Measurements from ENCODE around the gene CRNN. TPM values are rescaled to one million over a fixed set of nuclear protein-coding genes. Genes with fewer than 3 reads are reported as not detected.

Gene CRNN
- total RNA-seq, result not detected
- not detected for polyA plus RNA-seq (ENCODE audit: insufficient read length in 6 of 6)
- long read RNA-seq, donor 1, result 0 reads
- long read RNA-seq, donor 2, result 0 reads
- long read RNA-seq, donor 3, result 0 reads
- long read RNA-seq, donor 4, result 0 reads
- long read RNA-seq, donor 5, result 0 reads
- long read RNA-seq, donor 6, result 0 reads
- long read RNA-seq, donor 7, result 0 reads
- long read RNA-seq, donor 8, result 0 reads
- long read RNA-seq, donor 9, result 0 reads
- long read RNA-seq, donor 10, result 0 reads
- long read RNA-seq, donor 11, result 0 reads
- long read RNA-seq, donor 12, result 0 reads

DNA sequence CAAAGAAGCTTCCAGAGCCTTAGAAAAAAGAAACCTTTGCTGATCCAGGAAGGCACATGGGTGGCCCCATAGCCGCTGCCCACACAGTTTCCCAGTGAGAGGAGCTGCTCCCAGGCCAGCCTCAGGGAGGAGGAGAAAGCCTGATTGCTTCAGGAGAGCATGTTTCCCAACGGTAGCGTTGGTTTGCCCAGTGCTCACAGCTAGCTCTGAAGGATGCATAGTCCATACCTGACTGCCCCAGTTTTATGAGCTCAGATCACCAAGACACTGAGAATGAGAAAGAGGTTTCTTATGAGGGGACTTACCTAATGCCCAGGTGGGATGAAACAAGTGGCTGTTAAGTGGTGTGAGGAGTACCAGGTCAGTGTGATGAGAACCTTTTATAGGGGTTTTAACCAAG, at the start of gene CRNN:
TSS of gene CRNN (minus strand) at position 355 of the 400 bp plus-strand sequence. CDS start 2,030 bp downstream, outside the sequence.
- H3K27ac ChIP-seq, result no peak within 1 kb of the TSS
- H3K9me3 ChIP-seq, result no peaks in the 10 kb centered on the region
- intact Hi-C loops (cut with DNase I), result no loop called here
- peaks cover 0 to 5% of the 10 kb centered on the region in 2 donors for H3K4me1 ChIP-seq
- TF ChIP-seq, protein P1, sequence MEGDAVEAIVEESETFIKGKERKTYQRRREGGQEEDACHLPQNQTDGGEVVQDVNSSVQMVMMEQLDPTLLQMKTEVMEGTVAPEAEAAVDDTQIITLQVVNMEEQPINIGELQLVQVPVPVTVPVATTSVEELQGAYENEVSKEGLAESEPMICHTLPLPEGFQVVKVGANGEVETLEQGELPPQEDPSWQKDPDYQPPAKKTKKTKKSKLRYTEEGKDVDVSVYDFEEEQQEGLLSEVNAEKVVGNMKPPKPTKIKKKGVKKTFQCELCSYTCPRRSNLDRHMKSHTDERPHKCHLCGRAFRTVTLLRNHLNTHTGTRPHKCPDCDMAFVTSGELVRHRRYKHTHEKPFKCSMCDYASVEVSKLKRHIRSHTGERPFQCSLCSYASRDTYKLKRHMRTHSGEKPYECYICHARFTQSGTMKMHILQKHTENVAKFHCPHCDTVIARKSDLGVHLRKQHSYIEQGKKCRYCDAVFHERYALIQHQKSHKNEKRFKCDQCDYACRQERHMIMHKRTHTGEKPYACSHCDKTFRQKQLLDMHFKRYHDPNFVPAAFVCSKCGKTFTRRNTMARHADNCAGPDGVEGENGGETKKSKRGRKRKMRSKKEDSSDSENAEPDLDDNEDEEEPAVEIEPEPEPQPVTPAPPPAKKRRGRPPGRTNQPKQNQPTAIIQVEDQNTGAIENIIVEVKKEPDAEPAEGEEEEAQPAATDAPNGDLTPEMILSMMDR (IDR thresholded peaks at IDR 0.05), result no peak
- H3K27me3 ChIP-seq, result no peaks in the 10 kb centered on the region
- H3K36me3 ChIP-seq, result no peaks in the 10 kb centered on the region
- DNase-seq (no peak), ATAC-seq (no peak)
- H3K4me3 ChIP-seq, result no peak within 1 kb of the TSS

DNA sequence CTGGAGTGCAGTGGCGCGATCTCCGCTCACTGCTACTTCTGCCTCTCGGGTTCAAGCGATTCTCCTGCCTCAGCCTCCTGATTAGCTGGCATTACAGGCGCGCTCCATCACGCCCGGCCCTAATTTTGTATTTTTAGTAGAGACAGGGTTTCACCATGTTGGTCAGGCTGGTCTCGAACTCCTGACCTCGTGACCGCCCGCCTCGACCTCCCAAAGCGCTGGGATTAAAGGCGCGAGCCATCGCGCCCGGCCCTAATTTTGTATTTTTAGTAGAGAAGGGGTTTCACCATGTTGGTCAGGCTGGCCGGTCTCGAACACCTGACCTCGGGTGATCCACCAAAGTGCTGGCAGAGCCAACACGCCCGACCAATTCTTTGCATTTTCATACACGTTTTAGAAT, 48.6 kb upstream of the CRNN start:
- Histone ChIP-seq H3K4me3 (no peak overlapping the region), H3K36me3 (no peaks in the 10 kb centered on the region), H3K27ac (no peak overlapping the region), H3K27me3 (peaks cover 0 to 6% of the 10 kb centered on the region in 2 donors), H3K4me1 (peaks cover 0 to 8% of the 10 kb centered on the region in 2 donors), H3K9me3 (peaks cover 0 to 5% of the 10 kb centered on the region in 2 donors)
- ATAC-seq, result no peak
- TF ChIP-seq, protein P1 (IDR thresholded peaks at IDR 0.05), result no peak
- DNase-seq, result no peak
- intact Hi-C loops (cut with DNase I), result no loop called here

DNA sequence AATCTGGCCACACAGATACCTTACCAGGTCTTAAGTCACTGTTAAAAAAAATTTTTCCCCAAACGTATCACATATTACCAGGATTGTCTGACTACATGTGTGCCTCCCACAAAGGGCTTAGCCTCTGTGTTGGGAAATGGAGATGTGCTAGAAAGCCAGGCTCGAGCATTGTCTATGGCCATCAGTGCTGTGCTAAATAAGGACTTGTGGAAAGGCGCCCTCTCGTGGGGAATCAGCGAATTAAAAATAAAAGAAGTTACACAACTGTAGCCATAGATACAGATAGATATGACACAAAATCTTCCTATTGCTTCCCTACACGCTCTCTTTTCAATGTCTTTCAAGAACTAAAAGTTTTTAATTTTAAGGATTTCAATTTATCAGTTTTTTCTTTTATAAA, 47.5 kb upstream of the CRNN start:
- intact Hi-C loops (cut with DNase I), result no loop called here
- Histone ChIP-seq H3K27me3 (peaks cover 0 to 9% of the 10 kb centered on the region in 2 donors), H3K36me3 (no peaks in the 10 kb centered on the region), H3K27ac (no peak overlapping the region), H3K4me1 (peaks cover 0 to 8% of the 10 kb centered on the region in 2 donors), H3K9me3 (peaks cover 0 to 5% of the 10 kb centered on the region in 2 donors), H3K4me3 (no peak overlapping the region)
- peak in 1 of 4 donors; percentile 62 for DNase-seq
- peak; percentile 72 for ATAC-seq
- TF ChIP-seq, protein P1 (IDR thresholded peaks at IDR 0.05), result peak; percentile 37 to 67

DNA sequence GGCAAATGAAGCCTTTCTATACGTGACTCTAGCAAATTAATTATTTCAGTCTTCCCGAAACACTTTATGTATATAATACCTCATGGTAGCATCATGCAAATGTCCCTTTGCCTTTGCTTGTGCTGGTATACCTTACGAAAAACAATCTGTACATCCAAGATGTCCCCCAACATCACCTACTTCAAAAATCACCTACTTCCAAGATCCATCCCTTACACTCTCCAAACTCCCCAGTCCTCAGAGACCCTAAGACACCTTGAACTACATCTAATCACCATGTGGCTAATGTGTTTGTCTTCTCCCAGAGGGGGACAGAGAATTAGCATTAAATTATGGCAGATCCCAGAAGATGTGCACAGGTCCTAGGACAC, 46.5 kb upstream of the CRNN start:
- H3K4me3 ChIP-seq, result no peak overlapping the region
- intact Hi-C loops (cut with DNase I), result no loop called here
- TF ChIP-seq, protein P1 (IDR thresholded peaks at IDR 0.05), result peak in 1 of 2 donors; percentile 36
- H3K4me1 ChIP-seq, result peaks cover 0 to 8% of the 10 kb centered on the region in 2 donors
- no peak overlapping the region for H3K27ac ChIP-seq
- H3K27me3 ChIP-seq, result peaks cover 0 to 3% of the 10 kb centered on the region in 2 donors
- H3K9me3 ChIP-seq, result no peaks in the 10 kb centered on the region
- H3K36me3 ChIP-seq, result no peaks in the 10 kb centered on the region
- no peak for DNase-seq
- ATAC-seq, result no peak

DNA sequence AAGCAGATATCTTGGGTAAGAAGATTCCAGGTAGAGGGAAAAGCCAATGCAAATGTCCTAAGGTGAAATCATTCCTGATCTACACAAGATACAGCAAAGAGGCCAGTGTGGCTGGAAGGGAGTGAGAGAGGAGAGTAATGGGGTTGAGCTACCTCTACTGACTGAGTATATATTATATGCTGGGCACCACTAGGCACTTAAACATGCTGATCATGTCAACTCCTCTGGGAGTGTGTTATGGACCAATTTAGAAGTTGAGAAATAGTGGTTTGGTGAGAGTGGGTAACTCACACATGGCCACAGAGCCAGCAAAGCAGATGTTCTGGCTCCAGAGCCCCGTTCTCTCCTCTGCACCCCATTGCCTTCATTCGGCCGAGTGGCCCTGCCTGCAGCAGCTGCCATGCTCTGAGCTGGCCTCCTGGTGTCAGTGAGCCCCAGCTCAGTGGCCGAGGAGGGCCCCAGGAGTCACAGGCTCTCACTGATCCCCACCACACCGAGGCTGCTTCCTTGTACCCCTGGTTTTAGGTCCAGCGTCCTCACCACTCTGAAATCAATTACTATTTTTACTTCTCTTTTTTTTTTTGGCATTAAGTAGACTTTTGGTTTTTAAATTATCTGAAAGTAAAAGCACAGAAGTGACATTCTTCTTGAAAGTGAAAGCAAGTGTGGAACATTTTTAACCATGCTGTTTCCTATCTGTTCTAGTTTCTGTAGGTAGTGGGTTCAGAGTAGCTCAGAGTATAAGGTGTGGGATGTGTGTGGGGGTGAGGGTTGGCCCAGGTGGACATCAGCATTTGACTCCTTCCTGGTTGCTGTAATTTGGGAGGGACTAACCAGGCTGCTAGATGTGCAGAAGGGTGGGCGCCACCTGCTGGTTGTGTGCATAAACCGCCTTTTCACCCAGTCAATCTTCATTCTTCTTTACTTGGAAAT, 45.8 kb upstream of the CRNN start:
- H3K4me3 ChIP-seq, result no peak overlapping the region
- H3K36me3 ChIP-seq, result no peaks in the 10 kb centered on the region
- no peaks in the 10 kb centered on the region for H3K9me3 ChIP-seq
- H3K27me3 ChIP-seq, result peaks cover 0 to 3% of the 10 kb centered on the region in 2 donors
- ATAC-seq (peak; percentile 83), DNase-seq (peak; percentile 31 to 88 (median 58))
- intact Hi-C loops (cut with DNase I), result loop anchor here in 1 of 2 donors (10.0 kb wide), 1 partner anchor 265 kb away; no protein-coding TSS in a partner anchor
- H3K4me1 ChIP-seq, result peaks cover 0 to 8% of the 10 kb centered on the region in 2 donors
- TF ChIP-seq, protein P1 (IDR thresholded peaks at IDR 0.05), result peak; percentile 68 to 75
- peak overlapping the region in 1 of 2 donors; percentile 53 for H3K27ac ChIP-seq

Measured in left lung (tissue), 14 donors.